ES-I3 (cell line): ENCODE data around the gene WSCD2.

ENCODE experiments used
- H3K36me3 ChIP-seq: 2 replicates; pipeline ENCODE4 v1.6.1; 2013; ENCODE audit warnings: mild to moderate bottlenecking, low read length, control low read depth, moderate library complexity; ENCODE audit not compliant: insufficient read depth
- H3K4me1 ChIP-seq: 2 replicates; pipeline ENCODE4 v1.6.1; 2013; ENCODE audit warnings: mild to moderate bottlenecking, control low read depth, low read length; ENCODE audit not compliant: insufficient read depth
- H3K9ac ChIP-seq: 2 replicates; pipeline ENCODE4 v1.6.1; 2013; ENCODE audit warnings: low read depth, mild to moderate bottlenecking, low read length, moderate library complexity
- H3K9me3 ChIP-seq: 2 replicates; pipeline ENCODE4 v1.6.1; 2013; ENCODE audit warnings: mild to moderate bottlenecking, low read length, moderate library complexity; ENCODE audit not compliant: control insufficient read depth, insufficient read depth

The WSCD2 gene

GRCh38 chr12:108285016-108285415 lies 155.9 kb downstream of the WSCD2 start:
- H3K36me3 ChIP-seq = no peaks in the 10 kb centered on the region
- no peaks in the 10 kb centered on the region for H3K9me3 ChIP-seq
- no peak overlapping the region for H3K9ac ChIP-seq
- peaks cover 13% of the 10 kb centered on the region; the same call in 1 of the 2 replicates for H3K4me1 ChIP-seq

DNA sequence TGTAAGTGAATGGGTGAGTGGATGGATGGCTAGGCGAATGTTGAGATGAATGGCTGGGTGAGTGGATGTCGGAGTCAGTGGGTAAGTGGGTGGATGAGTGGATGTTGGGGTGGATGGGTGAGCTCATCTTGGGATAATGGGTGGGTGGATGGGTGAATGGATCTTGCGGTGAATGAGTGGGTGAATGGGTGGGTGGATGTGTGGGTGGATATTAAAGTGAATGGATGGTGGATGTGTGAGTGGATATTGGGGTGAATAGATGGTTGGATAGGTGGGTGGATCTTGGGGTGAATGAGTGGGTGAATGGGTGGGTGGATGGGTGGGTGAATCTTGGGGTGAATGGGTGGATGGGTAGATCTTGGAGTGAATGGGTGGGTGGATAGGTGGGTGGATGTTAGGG lies 158.1 kb downstream of the WSCD2 start:
- H3K9me3 ChIP-seq = no peaks in the 10 kb centered on the region
- no peak overlapping the region for H3K9ac ChIP-seq
- H3K4me1 ChIP-seq = peaks cover 10% of the 10 kb centered on the region; the same call in 1 of the 2 replicates
- H3K36me3 ChIP-seq = no peaks in the 10 kb centered on the region

DNA sequence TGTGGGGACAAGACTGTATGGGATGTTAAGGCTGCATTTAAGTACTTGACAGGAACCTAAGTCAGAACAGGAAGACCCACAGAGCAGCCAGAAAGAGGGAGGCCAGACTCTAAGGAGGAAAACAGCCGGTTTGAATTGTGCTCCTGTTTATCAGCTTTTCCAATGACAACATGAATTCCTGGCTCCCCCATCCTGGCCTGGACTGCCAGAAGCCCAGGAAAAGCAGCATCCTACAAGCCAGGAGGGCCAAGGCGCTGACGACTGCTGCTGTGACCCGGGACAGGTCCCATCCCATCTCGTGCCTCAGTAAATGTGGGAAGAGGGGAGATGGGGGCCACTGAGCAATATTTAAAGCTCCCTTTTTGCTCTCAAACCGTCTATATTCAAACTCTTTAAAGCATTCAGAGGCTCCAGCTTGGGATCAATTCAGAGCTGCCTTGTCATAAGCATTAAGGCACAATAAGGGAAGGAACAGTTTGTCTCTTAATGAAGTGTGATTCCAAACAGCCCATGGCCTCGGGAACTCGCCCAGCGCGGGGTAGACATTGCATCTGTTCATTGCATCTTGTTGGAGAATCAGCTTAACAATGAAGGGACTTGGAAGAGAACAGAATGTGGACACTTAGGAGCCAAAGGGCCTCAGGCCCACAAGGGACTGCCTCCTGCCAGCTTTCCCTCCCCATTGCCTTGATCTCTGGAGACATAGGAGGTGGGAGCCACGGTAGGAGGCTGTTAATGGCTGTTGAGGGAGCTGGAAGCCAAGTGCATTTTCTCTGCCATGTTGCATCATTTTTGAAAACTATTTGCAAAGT lies 160.5 kb downstream of the WSCD2 start:
- peaks cover 3% of the 10 kb centered on the region; the same call in 1 of the 2 replicates for H3K4me1 ChIP-seq
- no peaks in the 10 kb centered on the region for H3K36me3 ChIP-seq
- no peaks in the 10 kb centered on the region for H3K9me3 ChIP-seq
- H3K9ac ChIP-seq = no peak overlapping the region

DNA sequence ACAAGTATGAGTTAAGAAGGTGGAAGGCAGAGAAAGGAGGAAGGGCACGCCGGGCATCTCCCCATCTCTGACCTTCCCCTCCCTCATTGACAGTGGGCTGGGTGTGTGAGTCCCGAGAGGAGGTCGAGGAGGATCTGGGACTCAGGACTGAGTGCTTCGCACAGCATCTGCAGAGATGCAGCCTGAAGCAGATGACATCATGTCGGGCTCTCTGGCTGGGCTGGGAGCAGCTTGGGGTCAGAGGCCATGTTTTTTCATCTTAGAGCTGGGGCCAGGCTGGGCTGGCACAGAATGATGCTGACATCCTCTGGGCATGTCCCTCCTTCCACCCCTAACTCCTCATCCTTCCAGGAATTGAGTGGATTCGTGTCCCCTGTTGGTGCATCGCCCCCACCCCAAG lies 166.6 kb downstream of the WSCD2 start:
- no peaks in the 10 kb centered on the region for H3K36me3 ChIP-seq
- H3K4me1 ChIP-seq = no peaks in the 10 kb centered on the region

GRCh38 chr12:108296945-108297344 lies 167.9 kb downstream of the WSCD2 start:
- no peaks in the 10 kb centered on the region for H3K36me3 ChIP-seq
- H3K4me1 ChIP-seq = 0 out of 2 replicates have a peak, but pooled peaks cover under 1% of the 10 kb centered on the region
- H3K9me3 ChIP-seq = no peaks in the 10 kb centered on the region
- H3K9ac ChIP-seq = no peak overlapping the region

More for the DNA sequence above, 166.6 kb downstream of the WSCD2 start:
- Histone ChIP-seq H3K9ac (no peak overlapping the region), H3K9me3 (no peaks in the 10 kb centered on the region)

DNA sequence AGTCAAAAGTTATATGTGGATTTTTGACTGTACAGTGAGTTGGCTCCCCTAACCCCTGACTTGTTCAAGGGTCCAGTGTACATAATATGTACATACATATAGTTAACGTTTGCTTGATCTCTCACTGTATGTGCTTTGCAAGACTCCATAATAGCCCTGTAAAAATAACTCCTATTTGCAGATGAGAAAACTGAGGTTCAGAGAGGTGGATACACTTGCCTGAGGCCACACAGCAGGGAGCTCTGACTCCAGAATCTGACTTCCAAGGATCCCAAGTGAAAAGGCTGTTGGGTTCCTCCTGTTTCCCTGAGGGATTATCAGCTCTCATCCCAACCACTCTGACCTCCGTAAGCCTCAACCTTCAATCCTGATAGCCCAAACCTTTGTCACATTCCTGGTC lies 168.3 kb downstream of the WSCD2 start:
- Histone ChIP-seq H3K9me3 (no peaks in the 10 kb centered on the region), H3K36me3 (no peaks in the 10 kb centered on the region), H3K4me1 (peaks cover 5% of the 10 kb centered on the region; the same call in 1 of the 2 replicates), H3K9ac (no peak overlapping the region)

GRCh38 chr12:108297895-108298760 lies 169.0 kb downstream of the WSCD2 start:
- no peaks in the 10 kb centered on the region for H3K9me3 ChIP-seq
- peaks cover 12% of the 10 kb centered on the region for H3K4me1 ChIP-seq
- no peak overlapping the region for H3K9ac ChIP-seq
- no peaks in the 10 kb centered on the region for H3K36me3 ChIP-seq

DNA sequence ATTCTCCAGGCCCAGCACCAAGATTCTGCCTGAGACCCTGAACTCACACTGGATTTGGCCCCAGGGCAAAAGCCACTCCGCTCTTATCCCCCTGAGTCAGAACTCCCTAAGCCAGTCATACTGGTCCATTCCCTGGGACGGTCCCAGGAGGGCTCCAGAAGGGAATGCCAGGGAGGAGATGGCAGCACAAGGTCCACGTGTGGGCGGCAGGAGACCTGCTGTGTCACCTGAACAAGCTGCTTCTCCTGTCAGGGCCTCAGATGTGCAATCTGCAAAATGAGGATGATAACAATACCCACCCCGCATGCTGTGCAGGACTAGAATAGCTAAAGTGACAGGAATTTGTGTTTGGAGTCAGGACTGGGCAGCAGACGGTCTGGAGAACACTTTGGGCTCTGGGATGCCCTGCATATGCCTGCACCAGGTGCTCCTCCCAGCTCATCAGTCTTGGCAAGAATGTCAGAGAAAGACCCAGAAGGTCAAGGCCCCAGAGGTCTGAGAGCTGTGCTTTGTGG lies 169.7 kb downstream of the WSCD2 start:
- Histone ChIP-seq H3K4me1 (peaks cover 19% of the 10 kb centered on the region), H3K9ac (no peak overlapping the region), H3K36me3 (no peaks in the 10 kb centered on the region)

GRCh38 chr12:108299516-108299915 lies 170.4 kb downstream of the WSCD2 start:
- no peaks in the 10 kb centered on the region for H3K9me3 ChIP-seq
- H3K4me1 ChIP-seq = peaks cover 26% of the 10 kb centered on the region
- no peaks in the 10 kb centered on the region for H3K36me3 ChIP-seq
- no peak overlapping the region for H3K9ac ChIP-seq

More for the DNA sequence above, 169.7 kb downstream of the WSCD2 start:
- H3K9me3 ChIP-seq = no peaks in the 10 kb centered on the region
